ENCODE results near the gene PIGZ.
A peak's percentile ranks its signal among the peaks of the same experiment; 100 is the strongest.

Gene PIGZ

DNA sequence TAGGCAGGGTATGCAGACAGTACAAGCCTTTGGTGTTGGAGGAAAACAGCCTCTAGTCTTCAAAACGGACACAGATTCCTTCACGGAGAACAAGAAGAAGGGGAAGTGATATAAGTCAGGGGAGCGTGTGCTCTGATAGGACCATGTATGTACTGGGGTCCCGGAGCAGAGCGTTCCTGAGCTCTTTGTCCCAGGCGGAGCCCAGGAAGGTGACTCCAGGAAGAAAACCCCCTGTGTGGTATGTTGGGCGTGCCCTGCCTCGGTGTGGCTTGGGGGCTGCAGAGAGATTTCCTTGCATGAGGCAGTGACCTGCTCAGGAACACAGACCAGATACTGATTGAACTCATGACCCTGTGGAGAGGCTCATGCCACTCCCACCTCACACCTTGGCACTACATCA is 39.3 kb upstream of the PIGZ start:
- Histone ChIP-seq H3K27ac (ENCODE audit: low read length) (no peak overlapping the region), H3K4me3 (ENCODE audit: low read length) (no peak overlapping the region), H3K36me3 (ENCODE audit: insufficient read depth, low read depth, low read length) (no peaks in the 10 kb centered on the region), H3K9ac (ENCODE audit: low read depth, low read length) (no peak overlapping the region), H3K9me3 (ENCODE audit: insufficient read depth, low read depth, low read length) (no peaks in the 10 kb centered on the region), H3K27me3 (ENCODE audit: insufficient read depth, low read length) (peaks cover 22% of the 10 kb centered on the region), H3K4me1 (ENCODE audit: insufficient read depth, low read length) (0 out of 2 replicates have a peak, but pooled peaks cover 3% of the 10 kb centered on the region)

DNA sequence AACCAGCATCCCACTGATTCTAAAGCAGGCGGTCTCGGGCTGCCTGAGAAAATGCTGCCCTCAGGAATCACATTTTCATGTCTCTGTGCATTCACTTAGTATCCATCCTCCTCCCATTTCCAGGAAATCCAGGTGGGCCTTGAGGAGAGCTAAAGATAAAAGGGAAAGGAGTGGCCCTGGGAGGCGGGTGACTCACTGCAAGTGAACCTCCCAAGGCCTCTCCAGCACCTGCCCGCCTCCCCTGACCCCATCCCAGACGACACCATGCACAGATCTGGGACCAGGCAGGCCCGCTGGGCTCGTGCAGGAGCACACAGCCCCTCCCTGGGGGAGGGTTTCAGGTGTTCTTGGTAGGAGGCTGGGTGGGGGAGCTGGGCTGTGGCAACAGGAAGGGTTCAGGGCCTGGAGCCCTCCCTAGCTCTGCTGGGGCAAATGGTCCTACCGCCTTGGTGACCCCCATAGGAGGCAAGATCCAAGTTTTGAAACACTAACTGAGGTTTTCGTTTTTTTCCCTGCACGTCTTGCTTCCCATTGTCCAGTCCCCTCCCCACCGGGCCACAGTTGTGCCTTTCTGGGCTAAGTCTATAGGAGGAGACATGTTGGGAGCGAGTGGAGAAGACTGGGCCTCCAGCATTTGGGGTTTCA is 38.8 kb upstream of the PIGZ start:
- Histone ChIP-seq H3K4me1 (ENCODE audit: insufficient read depth, low read length) (0 out of 2 replicates have a peak, but pooled peaks cover 3% of the 10 kb centered on the region), H3K9ac (ENCODE audit: low read depth, low read length) (no peak overlapping the region), H3K9me3 (ENCODE audit: insufficient read depth, low read depth, low read length) (no peaks in the 10 kb centered on the region), H3K36me3 (ENCODE audit: insufficient read depth, low read depth, low read length) (no peaks in the 10 kb centered on the region), H3K27ac (ENCODE audit: low read length) (no peak overlapping the region), H3K27me3 (ENCODE audit: insufficient read depth, low read length) (peaks cover 24% of the 10 kb centered on the region), H3K4me3 (ENCODE audit: low read length) (no peak overlapping the region)

DNA sequence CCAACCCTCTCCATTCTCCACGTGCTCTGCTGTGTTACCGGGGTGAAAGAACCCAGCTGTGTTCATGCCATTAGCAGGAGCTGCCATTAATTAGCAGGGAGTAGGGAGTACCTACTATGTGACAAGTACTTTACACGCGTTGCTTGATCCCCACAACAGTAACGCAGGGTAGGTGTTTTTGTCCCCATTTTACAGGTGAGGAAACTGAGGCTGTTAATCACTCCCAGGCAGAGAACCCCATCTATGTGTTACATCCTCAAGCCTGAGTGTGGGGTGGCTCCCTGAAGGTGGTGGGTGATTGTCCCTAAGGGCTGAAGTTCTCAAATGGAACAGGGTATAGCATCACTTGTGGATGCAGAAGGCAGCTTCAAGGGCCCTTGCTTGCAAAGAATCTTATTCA is 38.2 kb upstream of the PIGZ start:
- Histone ChIP-seq H3K9me3 (ENCODE audit: insufficient read depth, low read depth, low read length) (no peaks in the 10 kb centered on the region), H3K36me3 (ENCODE audit: insufficient read depth, low read depth, low read length) (no peaks in the 10 kb centered on the region), H3K4me1 (ENCODE audit: insufficient read depth, low read length) (0 out of 2 replicates have a peak, but pooled peaks cover 3% of the 10 kb centered on the region), H3K4me3 (ENCODE audit: low read length) (no peak overlapping the region), H3K9ac (ENCODE audit: low read depth, low read length) (no peak overlapping the region), H3K27me3 (ENCODE audit: insufficient read depth, low read length) (peaks cover 29% of the 10 kb centered on the region), H3K27ac (ENCODE audit: low read length) (no peak overlapping the region)

- Histone ChIP-seq H3K27me3 (ENCODE audit: insufficient read depth, low read length) (peaks cover 32% of the 10 kb centered on the region), H3K9me3 (ENCODE audit: insufficient read depth, low read depth, low read length) (no peaks in the 10 kb centered on the region), H3K4me1 (ENCODE audit: insufficient read depth, low read length) (0 out of 2 replicates have a peak, but pooled peaks cover 3% of the 10 kb centered on the region), H3K9ac (ENCODE audit: low read depth, low read length) (no peak overlapping the region), H3K27ac (ENCODE audit: low read length) (no peak overlapping the region), H3K36me3 (ENCODE audit: insufficient read depth, low read depth, low read length) (no peaks in the 10 kb centered on the region), H3K4me3 (ENCODE audit: low read length) (no peak overlapping the region)
Measured at GRCh38 chr3:197006446-197006845, 37.8 kb upstream of the PIGZ start.

GRCh38 chr3:197003461-197004385 is 35.1 kb upstream of the PIGZ start:
- no peaks in the 10 kb centered on the region for H3K36me3 ChIP-seq (ENCODE audit: insufficient read depth, low read depth, low read length)
- 0 out of 2 replicates have a peak, but pooled peaks cover 3% of the 10 kb centered on the region for H3K4me1 ChIP-seq (ENCODE audit: insufficient read depth, low read length)
- H3K9ac ChIP-seq (ENCODE audit: low read depth, low read length): peak overlapping the region; percentile 65; the same call in 1 of the 2 replicates
- no peaks in the 10 kb centered on the region for H3K9me3 ChIP-seq (ENCODE audit: insufficient read depth, low read depth, low read length)
- peaks cover 32% of the 10 kb centered on the region for H3K27me3 ChIP-seq (ENCODE audit: insufficient read depth, low read length)
- no peak overlapping the region for H3K27ac ChIP-seq (ENCODE audit: low read length)
- H3K4me3 ChIP-seq (ENCODE audit: low read length): peak overlapping the region; percentile 68

GRCh38 chr3:197002701-197003454 is 34.2 kb upstream of the PIGZ start:
- Histone ChIP-seq H3K36me3 (ENCODE audit: insufficient read depth, low read depth, low read length) (no peaks in the 10 kb centered on the region), H3K27me3 (ENCODE audit: insufficient read depth, low read length) (peaks cover 32% of the 10 kb centered on the region), H3K4me3 (ENCODE audit: low read length) (peak overlapping the region; percentile 68; the same call in 1 of the 2 replicates), H3K9me3 (ENCODE audit: insufficient read depth, low read depth, low read length) (no peaks in the 10 kb centered on the region), H3K9ac (ENCODE audit: low read depth, low read length) (no peak overlapping the region), H3K4me1 (ENCODE audit: insufficient read depth, low read length) (0 out of 2 replicates have a peak, but pooled peaks cover 3% of the 10 kb centered on the region), H3K27ac (ENCODE audit: low read length) (no peak overlapping the region)

GRCh38 chr3:197001972-197002700 is 33.5 kb upstream of the PIGZ start:
- Histone ChIP-seq H3K27ac (ENCODE audit: low read length) (no peak overlapping the region), H3K36me3 (ENCODE audit: insufficient read depth, low read depth, low read length) (no peaks in the 10 kb centered on the region), H3K27me3 (ENCODE audit: insufficient read depth, low read length) (peaks cover 32% of the 10 kb centered on the region), H3K9ac (ENCODE audit: low read depth, low read length) (no peak overlapping the region), H3K4me3 (ENCODE audit: low read length) (peak overlapping the region; percentile 43; the same call in 1 of the 2 replicates), H3K9me3 (ENCODE audit: insufficient read depth, low read depth, low read length) (no peaks in the 10 kb centered on the region), H3K4me1 (ENCODE audit: insufficient read depth, low read length) (0 out of 2 replicates have a peak, but pooled peaks cover 3% of the 10 kb centered on the region)

DNA sequence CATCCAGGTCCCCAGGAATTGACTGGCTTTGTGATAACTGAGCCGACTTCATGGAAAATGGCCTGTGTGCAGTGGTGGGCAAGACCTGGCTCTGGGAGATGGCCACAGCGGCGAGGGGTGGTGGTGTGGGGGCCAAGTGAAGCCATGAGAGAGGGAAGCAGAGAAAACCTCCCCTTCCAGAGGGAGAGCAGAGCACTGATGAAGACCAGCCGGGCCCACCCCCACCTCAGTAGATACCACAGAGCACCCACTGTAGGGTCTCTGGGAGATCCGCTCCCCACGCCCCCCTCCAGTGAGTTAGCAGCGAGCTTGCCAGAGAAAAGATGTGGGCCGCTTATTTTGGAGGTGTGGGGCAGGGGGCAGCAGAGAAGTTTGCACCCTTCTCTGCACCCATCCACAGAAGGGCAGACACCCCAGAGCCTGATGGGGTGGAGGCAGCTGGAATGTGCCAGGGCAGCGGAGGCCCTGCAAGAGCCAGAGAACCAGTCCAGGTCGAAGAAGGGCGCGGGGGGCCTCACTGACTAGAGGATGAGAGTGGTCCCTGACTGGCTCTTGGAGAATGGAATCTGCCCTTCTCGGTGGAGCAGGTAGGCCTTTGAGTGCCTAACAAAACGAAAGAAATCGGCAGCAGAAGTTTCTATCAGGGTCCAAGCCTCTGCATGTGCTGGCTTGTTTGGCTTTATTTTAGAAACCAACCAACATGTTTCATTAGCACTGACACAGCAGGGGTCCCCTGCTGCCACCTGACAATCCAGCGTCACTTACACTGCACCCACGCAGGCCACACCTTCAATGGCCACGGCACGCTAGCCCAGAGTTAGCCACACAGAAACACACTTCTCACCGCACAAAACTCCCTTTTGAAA is 32.7 kb upstream of the PIGZ start:
- Histone ChIP-seq H3K36me3 (ENCODE audit: insufficient read depth, low read depth, low read length) (no peaks in the 10 kb centered on the region), H3K9me3 (ENCODE audit: insufficient read depth, low read depth, low read length) (no peaks in the 10 kb centered on the region), H3K9ac (ENCODE audit: low read depth, low read length) (no peak overlapping the region), H3K27ac (ENCODE audit: low read length) (no peak overlapping the region), H3K4me1 (ENCODE audit: insufficient read depth, low read length) (0 out of 2 replicates have a peak, but pooled peaks cover 3% of the 10 kb centered on the region), H3K27me3 (ENCODE audit: insufficient read depth, low read length) (peaks cover 32% of the 10 kb centered on the region), H3K4me3 (ENCODE audit: low read length) (no peak overlapping the region)

DNA sequence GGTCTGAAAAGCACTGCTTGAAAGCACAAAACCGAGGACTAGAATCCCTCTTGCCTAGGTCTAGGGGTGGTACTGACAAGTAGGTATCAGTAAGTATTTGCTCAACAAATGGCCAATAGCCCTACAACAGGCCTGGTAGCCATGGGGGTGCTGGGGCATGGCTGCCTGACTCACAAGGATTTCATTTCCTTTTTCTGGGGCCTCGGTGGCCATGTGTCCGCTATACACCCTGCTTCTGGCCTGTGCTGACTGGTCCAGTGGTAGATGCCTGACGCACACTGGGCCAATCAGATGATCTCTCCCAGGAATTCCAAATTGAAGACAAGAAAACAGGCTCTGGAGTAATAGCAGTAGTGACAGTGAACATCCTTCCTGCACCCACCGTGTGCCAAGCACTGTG is 31.6 kb upstream of the PIGZ start:
- H3K27me3 ChIP-seq (ENCODE audit: insufficient read depth, low read length): peaks cover 28% of the 10 kb centered on the region
- no peaks in the 10 kb centered on the region for H3K9me3 ChIP-seq (ENCODE audit: insufficient read depth, low read depth, low read length)
- H3K36me3 ChIP-seq (ENCODE audit: insufficient read depth, low read depth, low read length): no peaks in the 10 kb centered on the region
- H3K4me1 ChIP-seq (ENCODE audit: insufficient read depth, low read length): 0 out of 2 replicates have a peak, but pooled peaks cover 3% of the 10 kb centered on the region
- H3K9ac ChIP-seq (ENCODE audit: low read depth, low read length): no peak overlapping the region
- no peak overlapping the region for H3K4me3 ChIP-seq (ENCODE audit: low read length)
- H3K27ac ChIP-seq (ENCODE audit: low read length): no peak overlapping the region

DNA sequence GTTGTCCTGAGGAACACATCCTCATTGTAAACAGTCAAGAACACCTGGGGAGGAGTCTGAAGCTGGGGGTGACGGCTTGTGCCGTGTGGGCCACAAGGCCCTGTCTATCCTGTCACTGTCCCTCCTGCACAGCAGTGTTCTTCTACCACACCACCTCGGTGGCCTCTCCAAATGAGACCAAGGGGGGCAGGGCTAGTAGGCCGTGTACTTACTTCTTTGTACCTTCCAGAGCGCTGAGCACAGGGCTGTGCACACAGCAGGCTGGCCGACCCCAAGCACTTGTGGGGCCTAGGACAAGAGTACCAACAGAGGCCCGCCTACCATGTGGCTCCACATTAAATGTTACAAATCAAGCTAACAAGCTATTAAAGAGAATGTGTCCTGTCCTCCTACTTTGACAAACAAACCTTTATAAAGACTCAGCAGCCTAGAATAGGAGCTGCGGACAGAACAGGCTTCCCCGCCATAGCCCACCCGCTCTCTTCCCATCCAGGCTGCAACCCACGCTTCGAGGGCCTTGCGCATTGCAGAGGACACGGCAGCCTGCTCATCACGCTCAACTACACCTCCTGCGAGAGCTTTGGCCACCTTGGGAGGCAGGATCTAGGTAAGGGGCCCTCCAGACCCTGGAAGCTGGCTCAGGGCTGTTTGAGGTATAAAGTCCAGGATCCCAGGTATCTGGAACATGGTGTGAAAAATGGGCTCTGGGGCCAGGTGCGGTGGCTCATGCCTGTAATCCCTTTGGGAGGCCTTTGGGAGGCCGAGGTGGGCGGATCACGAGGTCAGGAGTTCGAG is 30.5 kb upstream of the PIGZ start:
- Histone ChIP-seq H3K27me3 (ENCODE audit: insufficient read depth, low read length) (peaks cover 18% of the 10 kb centered on the region), H3K4me1 (ENCODE audit: insufficient read depth, low read length) (0 out of 2 replicates have a peak, but pooled peaks cover 3% of the 10 kb centered on the region), H3K4me3 (ENCODE audit: low read length) (no peak overlapping the region), H3K27ac (ENCODE audit: low read length) (no peak overlapping the region), H3K9ac (ENCODE audit: low read depth, low read length) (no peak overlapping the region), H3K36me3 (ENCODE audit: insufficient read depth, low read depth, low read length) (no peaks in the 10 kb centered on the region), H3K9me3 (ENCODE audit: insufficient read depth, low read depth, low read length) (no peaks in the 10 kb centered on the region)

All from iPS-20b (cell line).